Neural cell (in vitro differentiated cells): ENCODE data around the gene CBFA2T3. TPM values are rescaled to one million over a fixed set of nuclear protein-coding genes. Genes with fewer than 3 reads are reported as not detected.
A peak's percentile ranks its signal among the peaks of the same experiment; 100 is the strongest.

Experiments
- H2AFZ ChIP-seq: fragments of 200-600, 300-800 bp; sonication (generic), shearing (Covaris generic); 2 replicates; pipeline ENCODE4 v1.6.0; 2014; ENCODE audit warnings: low read depth, mild to moderate bottlenecking, antibody characterized with exemption, low read length, moderate library complexity
- H3F3A ChIP-seq: fragments of 200-600 bp; shearing (Covaris generic); 2 replicates; pipeline ENCODE4 v1.6.1; 2016; ENCODE audit warnings: mild to moderate bottlenecking, moderate library complexity, mixed read lengths, antibody characterized with exemption, low read length; ENCODE audit not compliant: insufficient read depth, poor library complexity, severe bottlenecking
- H3K27ac ChIP-seq: fragments of 200-600, 300-800 bp; sonication (generic), shearing (Covaris generic); 2 replicates; pipeline ENCODE4 v1.5.1; 2014; ENCODE audit warnings: mild to moderate bottlenecking, low read length, moderate library complexity
- H3K27me3 ChIP-seq: fragments of 300-800, 200-600 bp; sonication (generic), shearing (Covaris generic); 2 replicates; pipeline ENCODE4 v1.6.0; 2014; ENCODE audit warnings: mild to moderate bottlenecking, low read depth, low read length, moderate library complexity; ENCODE audit not compliant: insufficient read depth
- H3K36me3 ChIP-seq: fragments of 300-800, 200-600 bp; sonication (generic), shearing (Covaris generic); 2 replicates; pipeline ENCODE4 v1.5.1; 2014; ENCODE audit warnings: mild to moderate bottlenecking, antibody characterized with exemption, low read length, moderate library complexity; ENCODE audit not compliant: insufficient read depth
- H3K4me2 ChIP-seq: fragments of 300-800, 200-600 bp; sonication (generic), shearing (Covaris generic); 2 replicates; pipeline ENCODE4 v1.6.0; 2014; ENCODE audit warnings: mild to moderate bottlenecking, low read length
- H3K4me3 ChIP-seq: fragments of 300-800, 200-600 bp; sonication (generic), shearing (Covaris generic); 2 replicates; pipeline ENCODE4 v1.5.1; 2014; ENCODE audit warnings: mild to moderate bottlenecking, low read length, moderate library complexity
- H3K79me2 ChIP-seq: fragments of 200-600 bp; shearing (Covaris generic); replicated peaks from 2 replicates; pipeline ENCODE4 v1.6.0; 2014; ENCODE audit warnings: mild to moderate bottlenecking, low read length, moderate library complexity; ENCODE audit not compliant: insufficient read depth
- H3K9ac ChIP-seq: fragments of 300-800, 200-600 bp; sonication (generic), shearing (Covaris generic); 2 replicates; pipeline ENCODE4 v1.6.1; 2016; ENCODE audit warnings: mild to moderate bottlenecking, low read length, mixed read lengths
- H3K9me2 ChIP-seq: fragments of 200-600 bp; shearing (Covaris generic); 2 replicates; pipeline ENCODE4 v1.6.1; 2016; ENCODE audit warnings: mild to moderate bottlenecking, low read length, mixed read lengths; ENCODE audit not compliant: insufficient read depth
- H3K9me3 ChIP-seq: fragments of 200-600, 300-800 bp; sonication (generic), shearing (Covaris generic); 2 replicates; pipeline ENCODE4 v1.6.1; 2016; ENCODE audit warnings: mild to moderate bottlenecking, mixed run types, low read length, moderate library complexity, mixed read lengths
- H4K20me1 ChIP-seq: fragments of 200-600 bp; shearing (Covaris generic); 2 replicates; pipeline ENCODE4 v1.6.1; 2016; ENCODE audit warnings: mild to moderate bottlenecking, mixed run types; ENCODE audit not compliant: insufficient read depth
- EP300 ChIP-seq: fragments of 450-650 bp; conservative IDR thresholded peaks from 2 replicates; pipeline ENCODE4 v1.6.1; 2014; ENCODE audit warnings: antibody characterized with exemption, mild to moderate bottlenecking, moderate library complexity; ENCODE audit not compliant: poor library complexity, severe bottlenecking
- EZH2 ChIP-seq: fragments of 200-600, 300-800 bp; shearing (Covaris generic), sonication (generic); IDR thresholded peaks from 2 replicates; pipeline ENCODE4 v1.6.1; 2014; ENCODE audit warnings: antibody characterized with exemption, low read length, borderline replicate concordance, mild to moderate bottlenecking; ENCODE audit not compliant: insufficient read depth, poor library complexity, severe bottlenecking
- MXI1 ChIP-seq: fragments of 450-650 bp; conservative IDR thresholded peaks from 2 replicates; pipeline ENCODE4 v1.6.1; 2014; ENCODE audit warnings: antibody characterized with exemption, mild to moderate bottlenecking; ENCODE audit not compliant: poor library complexity, severe bottlenecking
- POLR2AphosphoS5 ChIP-seq: IDR thresholded peaks from 2 replicates; pipeline ENCODE4 v1.6.1; 2012
- RAD21 ChIP-seq: fragments of 450-650 bp; conservative IDR thresholded peaks from 2 replicates; pipeline ENCODE4 v1.6.1; 2014; ENCODE audit warnings: antibody characterized with exemption, mild to moderate bottlenecking, moderate library complexity
- SMC3 ChIP-seq: fragments of 450-650 bp; conservative IDR thresholded peaks from 2 replicates; pipeline ENCODE4 v1.6.1; 2014; ENCODE audit warnings: antibody characterized with exemption, mild to moderate bottlenecking, moderate library complexity; ENCODE audit not compliant: poor library complexity
- TAF1 ChIP-seq: IDR thresholded peaks from 2 replicates; pipeline ENCODE4 v1.6.1; 2012; ENCODE audit warnings: low read depth
- polyA plus RNA-seq: library from polyadenylated mRNA; depleted of rRNA; stranded (reverse); fragments of >200 nt; gene quantifications from 2 replicates; pipeline ENCODE4 v1.2.3, GENCODE V29; 2014
- TF ChIP-seq, protein P1 (sequence below): IDR thresholded peaks from 2 replicates; pipeline ENCODE4 v1.6.1; 2012; ENCODE audit warnings: borderline replicate concordance
- TF ChIP-seq, protein P2 (sequence below): fragments of 450-650 bp; IDR thresholded peaks from 2 replicates; pipeline ENCODE4 v1.5.1; 2014; ENCODE audit warnings: antibody characterized with exemption, mild to moderate bottlenecking, moderate library complexity; ENCODE audit not compliant: poor library complexity, severe bottlenecking

The CBFA2T3 gene
- polyA plus RNA-seq, 1 donor from 2014 or later: 2.1 TPM

DNA sequence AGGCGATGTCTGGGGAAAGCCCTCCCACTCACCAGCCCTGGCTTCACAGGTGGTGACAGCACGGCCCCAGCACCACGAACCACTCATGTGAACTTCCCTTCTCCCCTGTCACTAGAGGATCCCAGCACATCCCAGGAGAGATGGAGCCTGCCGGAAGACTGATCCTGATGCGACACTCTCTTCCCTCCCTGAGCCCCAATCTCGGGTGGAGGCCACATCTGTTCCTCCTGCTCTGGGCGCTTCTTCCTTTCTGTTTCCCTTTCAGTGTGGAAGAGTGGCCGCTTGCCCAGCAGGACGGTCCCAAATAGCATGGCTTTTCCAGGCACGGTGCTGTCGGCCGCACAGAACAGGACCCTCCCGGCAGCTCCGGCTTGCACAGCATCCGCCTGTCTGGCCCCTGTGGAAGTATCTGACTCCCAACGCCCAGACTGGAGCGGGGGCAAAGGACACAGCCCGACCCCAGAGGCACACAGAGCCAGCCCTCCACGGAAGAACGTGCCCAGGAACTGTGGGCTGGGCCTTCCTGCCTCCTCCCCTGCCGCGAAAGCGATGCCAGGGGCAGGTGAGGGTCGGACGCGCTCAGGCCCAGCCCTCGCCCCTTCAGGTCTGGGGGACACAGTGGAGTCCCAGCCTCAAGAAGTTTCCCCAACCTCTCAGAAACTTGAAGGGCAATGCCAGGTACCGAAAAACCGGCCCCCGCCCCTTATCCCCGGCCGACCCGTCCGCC is 37.6 kb downstream of the CBFA2T3 start:
- H3K79me2 ChIP-seq: no peaks in the 10 kb centered on the region

DNA sequence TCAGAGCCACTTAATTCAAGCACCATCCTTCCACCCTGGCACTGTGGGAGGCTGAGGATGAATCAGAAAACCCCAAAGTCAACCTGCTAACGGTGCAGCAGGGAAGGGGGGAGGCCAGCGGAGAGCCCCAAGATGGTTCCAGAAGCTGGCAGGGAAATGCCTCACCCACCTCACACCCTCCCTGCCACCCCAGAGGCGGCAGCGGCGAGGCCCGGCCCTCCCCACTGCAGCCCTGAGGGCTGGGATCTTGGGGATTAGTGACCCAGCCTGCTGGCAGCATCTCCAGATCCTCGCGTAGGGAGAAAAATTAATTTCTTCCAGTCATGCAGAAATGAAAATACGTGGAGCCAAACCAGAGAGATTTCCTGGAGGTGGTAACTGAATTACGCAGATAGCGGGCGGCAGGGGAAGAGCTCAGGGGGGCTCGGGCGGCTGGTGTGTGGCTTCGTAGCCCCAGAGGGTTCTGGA is 38.2 kb downstream of the CBFA2T3 start:
- Histone ChIP-seq H3K9me3 (no peaks in the 10 kb centered on the region), H2AFZ (no peak overlapping the region), H3K36me3 (no peaks in the 10 kb centered on the region), H3K79me2 (no peaks in the 10 kb centered on the region), H3K4me2 (no peak overlapping the region), H3K27ac (no peak overlapping the region), H3K4me3 (peak overlapping the region; percentile 88), H4K20me1 (no peaks in the 10 kb centered on the region), H3K27me3 (peaks cover 12% of the 10 kb centered on the region), H3K9ac (no peak overlapping the region), H3F3A (no peaks in the 10 kb centered on the region), H3K9me2 (no peaks in the 10 kb centered on the region)
- TF ChIP-seq POLR2AphosphoS5 (no peak), RAD21 (no peak), SMC3 (no peak), EP300 (no peak), TAF1 (no peak), MXI1 (no peak), EZH2 (no peak)
- TF ChIP-seq, protein P1, sequence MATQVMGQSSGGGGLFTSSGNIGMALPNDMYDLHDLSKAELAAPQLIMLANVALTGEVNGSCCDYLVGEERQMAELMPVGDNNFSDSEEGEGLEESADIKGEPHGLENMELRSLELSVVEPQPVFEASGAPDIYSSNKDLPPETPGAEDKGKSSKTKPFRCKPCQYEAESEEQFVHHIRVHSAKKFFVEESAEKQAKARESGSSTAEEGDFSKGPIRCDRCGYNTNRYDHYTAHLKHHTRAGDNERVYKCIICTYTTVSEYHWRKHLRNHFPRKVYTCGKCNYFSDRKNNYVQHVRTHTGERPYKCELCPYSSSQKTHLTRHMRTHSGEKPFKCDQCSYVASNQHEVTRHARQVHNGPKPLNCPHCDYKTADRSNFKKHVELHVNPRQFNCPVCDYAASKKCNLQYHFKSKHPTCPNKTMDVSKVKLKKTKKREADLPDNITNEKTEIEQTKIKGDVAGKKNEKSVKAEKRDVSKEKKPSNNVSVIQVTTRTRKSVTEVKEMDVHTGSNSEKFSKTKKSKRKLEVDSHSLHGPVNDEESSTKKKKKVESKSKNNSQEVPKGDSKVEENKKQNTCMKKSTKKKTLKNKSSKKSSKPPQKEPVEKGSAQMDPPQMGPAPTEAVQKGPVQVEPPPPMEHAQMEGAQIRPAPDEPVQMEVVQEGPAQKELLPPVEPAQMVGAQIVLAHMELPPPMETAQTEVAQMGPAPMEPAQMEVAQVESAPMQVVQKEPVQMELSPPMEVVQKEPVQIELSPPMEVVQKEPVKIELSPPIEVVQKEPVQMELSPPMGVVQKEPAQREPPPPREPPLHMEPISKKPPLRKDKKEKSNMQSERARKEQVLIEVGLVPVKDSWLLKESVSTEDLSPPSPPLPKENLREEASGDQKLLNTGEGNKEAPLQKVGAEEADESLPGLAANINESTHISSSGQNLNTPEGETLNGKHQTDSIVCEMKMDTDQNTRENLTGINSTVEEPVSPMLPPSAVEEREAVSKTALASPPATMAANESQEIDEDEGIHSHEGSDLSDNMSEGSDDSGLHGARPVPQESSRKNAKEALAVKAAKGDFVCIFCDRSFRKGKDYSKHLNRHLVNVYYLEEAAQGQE: no peak
- TF ChIP-seq, protein P2, sequence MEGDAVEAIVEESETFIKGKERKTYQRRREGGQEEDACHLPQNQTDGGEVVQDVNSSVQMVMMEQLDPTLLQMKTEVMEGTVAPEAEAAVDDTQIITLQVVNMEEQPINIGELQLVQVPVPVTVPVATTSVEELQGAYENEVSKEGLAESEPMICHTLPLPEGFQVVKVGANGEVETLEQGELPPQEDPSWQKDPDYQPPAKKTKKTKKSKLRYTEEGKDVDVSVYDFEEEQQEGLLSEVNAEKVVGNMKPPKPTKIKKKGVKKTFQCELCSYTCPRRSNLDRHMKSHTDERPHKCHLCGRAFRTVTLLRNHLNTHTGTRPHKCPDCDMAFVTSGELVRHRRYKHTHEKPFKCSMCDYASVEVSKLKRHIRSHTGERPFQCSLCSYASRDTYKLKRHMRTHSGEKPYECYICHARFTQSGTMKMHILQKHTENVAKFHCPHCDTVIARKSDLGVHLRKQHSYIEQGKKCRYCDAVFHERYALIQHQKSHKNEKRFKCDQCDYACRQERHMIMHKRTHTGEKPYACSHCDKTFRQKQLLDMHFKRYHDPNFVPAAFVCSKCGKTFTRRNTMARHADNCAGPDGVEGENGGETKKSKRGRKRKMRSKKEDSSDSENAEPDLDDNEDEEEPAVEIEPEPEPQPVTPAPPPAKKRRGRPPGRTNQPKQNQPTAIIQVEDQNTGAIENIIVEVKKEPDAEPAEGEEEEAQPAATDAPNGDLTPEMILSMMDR: no peak

More for the DNA sequence above, 37.6 kb downstream of the CBFA2T3 start:
- H4K20me1 ChIP-seq: no peaks in the 10 kb centered on the region
- TF ChIP-seq, protein P2: no peak
- TF ChIP-seq EP300: no peak
- no peak for TF ChIP-seq POLR2AphosphoS5
- TF ChIP-seq, protein P1: no peak
- TF ChIP-seq EZH2: no peak
- no peak for TF ChIP-seq SMC3
- TF ChIP-seq RAD21: no peak
- TF ChIP-seq TAF1: no peak
- TF ChIP-seq MXI1: no peak
- peak overlapping the region; percentile 88 for H3K4me3 ChIP-seq
- no peak overlapping the region for H3K27ac ChIP-seq
- H3K4me2 ChIP-seq: no peak overlapping the region
- H3K9me2 ChIP-seq: no peaks in the 10 kb centered on the region
- H3K27me3 ChIP-seq: peaks cover 12% of the 10 kb centered on the region
- H3F3A ChIP-seq: no peaks in the 10 kb centered on the region
- no peak overlapping the region for H2AFZ ChIP-seq
- no peaks in the 10 kb centered on the region for H3K36me3 ChIP-seq
- no peaks in the 10 kb centered on the region for H3K9me3 ChIP-seq
- peak overlapping the region; percentile 66 for H3K9ac ChIP-seq
